Sigmoid colon (tissue), 4 donors: ENCODE measurements around the gene RBM18.

Experiments used
- POLR2A ChIP-seq, 2 donors: fragments of 450-650 bp; IDR thresholded peaks; one replicate each; pipeline ENCODE4 v1.6.1; 2016; ENCODE audit warnings: antibody characterized with exemption in 2 of 2, mild to moderate bottlenecking in 2 of 2, moderate library complexity in 2 of 2
- POLR2AphosphoS5 ChIP-seq, 4 donors: sonication (generic); formaldehyde crosslinking; IDR thresholded peaks; one replicate each; pipeline ENCODE4 v1.6.1; 2017; ENCODE audit warnings: antibody characterized with exemption in 4 of 4
- TF ChIP-seq, protein P1 (sequence below), 4 experiments: fragments of 450-650 bp in 3 of 4; fragments of 200-600 bp in 1 of 4; IDR thresholded peaks; one replicate each; pipeline ENCODE4 v1.5.1; 2016 to 2019; ENCODE audit warnings: antibody characterized with exemption in 4 of 4, mild to moderate bottlenecking in 3 of 4, moderate library complexity in 2 of 4

DNA sequence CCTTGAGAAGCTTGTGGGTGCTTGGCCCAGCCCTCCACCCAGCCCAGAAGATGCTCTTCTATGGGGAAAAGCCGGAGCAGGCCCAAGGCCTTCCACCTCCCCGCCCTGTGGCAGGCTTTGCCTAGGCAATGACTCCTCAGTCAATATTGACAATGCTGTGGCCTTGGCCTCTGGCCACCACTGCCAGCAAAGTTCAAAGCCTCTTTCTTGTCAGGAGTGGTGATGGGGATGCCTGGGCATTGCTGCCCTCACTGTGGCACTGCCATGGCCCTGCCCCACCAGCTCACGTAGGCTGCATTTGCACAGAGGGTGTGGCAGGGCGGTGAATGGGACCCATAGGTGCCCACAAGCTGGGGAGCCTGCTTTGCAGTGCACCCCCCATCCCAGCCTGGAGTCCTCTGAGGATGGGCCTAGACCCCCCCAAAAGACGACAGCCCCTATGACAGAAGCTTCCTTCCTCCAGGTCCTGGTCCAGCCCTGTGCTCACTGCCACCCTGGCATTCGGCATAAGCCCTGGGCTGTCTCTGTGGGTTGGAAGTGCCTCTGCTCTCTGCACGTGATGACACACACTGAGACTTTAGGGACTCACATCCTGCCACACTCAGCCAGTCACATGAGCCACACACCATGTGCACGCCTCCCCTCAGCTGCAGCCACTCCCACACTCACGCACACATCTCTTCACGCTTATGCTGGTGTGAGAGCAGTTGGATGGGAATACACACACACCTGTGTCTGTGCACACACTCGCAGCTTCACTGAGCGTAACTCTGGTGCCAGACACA, 73.9 kb downstream of the RBM18 start:
- TF ChIP-seq, protein P1, sequence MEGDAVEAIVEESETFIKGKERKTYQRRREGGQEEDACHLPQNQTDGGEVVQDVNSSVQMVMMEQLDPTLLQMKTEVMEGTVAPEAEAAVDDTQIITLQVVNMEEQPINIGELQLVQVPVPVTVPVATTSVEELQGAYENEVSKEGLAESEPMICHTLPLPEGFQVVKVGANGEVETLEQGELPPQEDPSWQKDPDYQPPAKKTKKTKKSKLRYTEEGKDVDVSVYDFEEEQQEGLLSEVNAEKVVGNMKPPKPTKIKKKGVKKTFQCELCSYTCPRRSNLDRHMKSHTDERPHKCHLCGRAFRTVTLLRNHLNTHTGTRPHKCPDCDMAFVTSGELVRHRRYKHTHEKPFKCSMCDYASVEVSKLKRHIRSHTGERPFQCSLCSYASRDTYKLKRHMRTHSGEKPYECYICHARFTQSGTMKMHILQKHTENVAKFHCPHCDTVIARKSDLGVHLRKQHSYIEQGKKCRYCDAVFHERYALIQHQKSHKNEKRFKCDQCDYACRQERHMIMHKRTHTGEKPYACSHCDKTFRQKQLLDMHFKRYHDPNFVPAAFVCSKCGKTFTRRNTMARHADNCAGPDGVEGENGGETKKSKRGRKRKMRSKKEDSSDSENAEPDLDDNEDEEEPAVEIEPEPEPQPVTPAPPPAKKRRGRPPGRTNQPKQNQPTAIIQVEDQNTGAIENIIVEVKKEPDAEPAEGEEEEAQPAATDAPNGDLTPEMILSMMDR (IDR thresholded peaks at IDR 0.05): no peak
- TF ChIP-seq POLR2A (IDR thresholded peaks at IDR 0.05) (no peak), POLR2AphosphoS5 (IDR thresholded peaks at IDR 0.05) (no peak)
